ENCODE data around the gene LMX1B. TPM values are rescaled to one million over a fixed set of nuclear protein-coding genes. Genes with fewer than 3 reads are reported as not detected.

LMX1B gene
- total RNA-seq, 1 experiment from 2014 or later, result 2.6 TPM

- in situ Hi-C loops (cut with HindIII; ENCODE audit: low pct_unique_long_range_greater_than_20kb, low sequenced_read_pairs), result no loop called here
- ChIA-PET POLR2A (no interaction called here), CTCF (no interaction called here)
- intact Hi-C loops (cut with micrococcal nuclease; ENCODE audit: unreplicated experiment), result no loop called here
- DNase-seq (ENCODE audit: low read depth, low spot score) (no peak), ATAC-seq (no peak)
- no peaks in the 10 kb centered on the region for H3K9me3 ChIP-seq (ENCODE audit: control insufficient read depth, insufficient read depth, low read depth, low read length)
- BruUV-seq (replicated peaks), result no TSS peak
- H3K4me1 ChIP-seq (ENCODE audit: control insufficient read depth, insufficient read depth, low read length), result no peaks in the 10 kb centered on the region
- no peak for TF ChIP-seq POLR2AphosphoS5 (IDR thresholded peaks at IDR 0.05; ENCODE audit: low read depth, low read length)
- TF ChIP-seq CTCF (IDR thresholded peaks at IDR 0.05), result no peak
- no peak for TF ChIP-seq TCF7L2 (IDR thresholded peaks at IDR 0.05; ENCODE audit: low read depth, low read length)
- no peak for TF ChIP-seq REST (IDR thresholded peaks at IDR 0.05; ENCODE audit: insufficient read depth in 1 of 2, low read depth in 2 of 2, low read length in 1 of 2)
- no peak for TF ChIP-seq SIN3A (IDR thresholded peaks at IDR 0.05; ENCODE audit: borderline replicate concordance, insufficient read depth, low read depth, low read length)
- H3K27ac ChIP-seq (ENCODE audit: low read length), result no peak overlapping the region
- H3K4me3 ChIP-seq (ENCODE audit: low read depth in 2 of 2, low read length in 2 of 2), result no peak overlapping the region
- no peaks in the 10 kb centered on the region for H3K27me3 ChIP-seq (ENCODE audit: control insufficient read depth, insufficient read depth, low read length)
- H3K36me3 ChIP-seq (ENCODE audit: control insufficient read depth, insufficient read depth, low read length), result no peaks in the 10 kb centered on the region
Measured at GRCh38 chr9:126630458-126631237, 16.9 kb downstream of the LMX1B start.

GRCh38 chr9:126631254-126631653 is 17.5 kb downstream of the LMX1B start:
- Histone ChIP-seq H3K9me3 (ENCODE audit: control insufficient read depth, insufficient read depth, low read depth, low read length) (no peaks in the 10 kb centered on the region), H3K36me3 (ENCODE audit: control insufficient read depth, insufficient read depth, low read length) (no peaks in the 10 kb centered on the region), H3K4me3 (ENCODE audit: low read depth in 2 of 2, low read length in 2 of 2) (no peak overlapping the region), H3K27me3 (ENCODE audit: control insufficient read depth, insufficient read depth, low read length) (no peaks in the 10 kb centered on the region), H3K4me1 (ENCODE audit: control insufficient read depth, insufficient read depth, low read length) (no peaks in the 10 kb centered on the region), H3K27ac (ENCODE audit: low read length) (no peak overlapping the region)
- ChIA-PET POLR2A (no interaction called here), CTCF (no interaction called here)
- TF ChIP-seq TCF7L2 (IDR thresholded peaks at IDR 0.05; ENCODE audit: low read depth, low read length) (no peak), POLR2AphosphoS5 (IDR thresholded peaks at IDR 0.05; ENCODE audit: low read depth, low read length) (no peak), SIN3A (IDR thresholded peaks at IDR 0.05; ENCODE audit: borderline replicate concordance, insufficient read depth, low read depth, low read length) (no peak), CTCF (IDR thresholded peaks at IDR 0.05) (no peak), REST (IDR thresholded peaks at IDR 0.05; ENCODE audit: insufficient read depth in 1 of 2, low read depth in 2 of 2, low read length in 1 of 2) (no peak)
- BruUV-seq (replicated peaks), result no TSS peak
- ATAC-seq (no peak), DNase-seq (ENCODE audit: low read depth, low spot score) (no peak)
- intact Hi-C loops (cut with micrococcal nuclease; ENCODE audit: unreplicated experiment) (no loop called here), in situ Hi-C loops (cut with HindIII; ENCODE audit: low pct_unique_long_range_greater_than_20kb, low sequenced_read_pairs) (no loop called here)
